ENCODE data around the gene ABHD11. TPM values are rescaled to one million over a fixed set of nuclear protein-coding genes. Genes with fewer than 3 reads are reported as not detected.
A peak's percentile ranks its signal among the peaks of the same experiment; 100 is the strongest.

ABHD11 gene
- total and polyA plus RNA-seq, 9 of the 15 experiments (the other 6 are each of a cell fraction or from before 2014, with no cell fraction given), result 7.7 to 44.2 (median 18.9) TPM

DNA sequence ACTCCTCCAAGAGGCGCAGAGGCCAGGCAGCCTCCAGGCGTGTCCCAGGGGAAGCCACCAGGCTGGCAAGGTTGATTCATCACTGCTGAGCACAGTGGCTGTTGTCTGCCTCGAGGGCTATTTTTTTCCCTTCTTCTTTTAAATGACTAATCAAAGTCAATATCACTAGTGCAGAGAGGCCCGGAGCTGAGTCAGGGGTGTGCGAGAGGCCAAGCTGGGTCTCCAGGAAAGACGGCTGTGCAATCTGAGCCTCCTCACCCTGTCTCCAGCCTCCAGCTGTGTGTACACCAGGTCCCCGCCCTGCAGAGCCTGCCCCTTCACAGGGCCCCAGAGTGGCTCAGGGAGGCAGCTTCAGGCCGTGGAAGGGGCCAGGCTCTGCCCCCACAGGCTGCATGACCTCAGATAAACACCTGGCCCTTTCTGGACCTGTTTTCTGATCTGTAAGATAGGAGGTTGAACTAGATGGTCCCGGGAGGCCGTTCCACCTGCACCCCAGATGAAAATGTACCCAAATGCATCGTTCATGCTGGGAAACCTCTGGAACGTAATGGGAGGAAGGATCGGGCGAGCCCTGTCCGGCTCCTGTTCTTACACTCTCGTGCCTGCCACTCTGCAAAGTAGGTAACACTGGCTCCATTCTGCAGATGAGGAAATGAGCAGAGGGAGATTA, 22.8 kb downstream of the ABHD11 start:
- Histone ChIP-seq H3K4me3 (no peak overlapping the region), H3K36me3 (ENCODE audit: control insufficient read depth, insufficient read depth, low read length) (no peaks in the 10 kb centered on the region), H3K79me2 (ENCODE audit: control insufficient read depth, insufficient read depth, low read length) (peaks cover 10% of the 10 kb centered on the region; the same call in 2 of the 3 replicates), H3K4me1 (replicated peaks in 1 of 2; ENCODE audit: control insufficient read depth in 2 of 2, insufficient read depth in 2 of 2, low read length in 2 of 2) (peaks cover 20 to 50% of the 10 kb centered on the region in 2 experiments), H3K9ac (ENCODE audit: insufficient read depth in 1 of 2, low read depth in 2 of 2, low read length in 2 of 2) (peak overlapping the region in 1 of 2 experiments; percentile 57; a peak in 1 of 4 replicates), H4K20me1 (replicated peaks; ENCODE audit: control insufficient read depth, insufficient read depth, low read length) (peaks cover 36% of the 10 kb centered on the region), H2AFZ (ENCODE audit: low read depth, low read length) (no peak overlapping the region), H3K4me2 (ENCODE audit: insufficient read depth, low read length) (peak overlapping the region; percentile 42), H3K9me1 (ENCODE audit: control insufficient read depth, insufficient read depth, low read length) (peaks cover 6% of the 10 kb centered on the region), H3K9me3 (replicated peaks; ENCODE audit: control insufficient read depth, insufficient read depth, low read depth, low read length) (no peaks in the 10 kb centered on the region), H3K27me3 (ENCODE audit: control insufficient read depth in 2 of 2, insufficient read depth in 2 of 2, low read length in 2 of 2) (no peaks in the 10 kb centered on the region), H3K27ac (ENCODE audit: extremely low read depth, low read depth, low read length) (peak overlapping the region; percentile 39; the same call in 2 of the 3 replicates)
- BruUV-seq (replicated peaks), result no TSS peak
- peak; percentile 90 for ATAC-seq
- in situ Hi-C loops (cut with MboI) (no loop called here), intact Hi-C loops (cut with micrococcal nuclease) (loop anchor here (5.0 kb wide), 1 partner anchor 33 kb away; the partner anchor contains the start of genes BUD23 and DNAJC30)
- ChIA-PET POLR2A (interaction anchor here (0.6 to 3.3 kb wide), 5 partner anchors 10 to 109 kb away, joined by 3 to 16 read pairs (median 3); no protein-coding TSS in a partner anchor), CTCF (ENCODE audit: low intra/inter-chr PET ratio) (no interaction called here)
- peak; percentile 90 for FAIRE-seq
- WGBS (ENCODE audit: insufficient coverage, low coverage, missing lambda C conversion rate), result 5% methylated on average over 15 of the region's 16 CpGs
- DNase-seq (ENCODE audit: extremely low read depth in 1 of 4, low spot score in 3 of 4), result peak; percentile 87 to 96 (median 92)
- TF ChIP-seq CXXC5 (CRISPR knock-in tag; IDR thresholded peaks at IDR 0.05) (peak; percentile 82), ZNF584 (CRISPR knock-in tag; IDR thresholded peaks at IDR 0.05; ENCODE audit: low read depth) (peak; percentile 56; the same call in 1 of the 2 replicates), NFIC (IDR thresholded peaks at IDR 0.05) (peak; percentile 89), FOSL1 (tag; conservative IDR thresholded peaks at IDR 0.05) (peak; percentile 97), POLR2AphosphoS5 (IDR thresholded peaks at IDR 0.05; ENCODE audit: control insufficient read depth, insufficient read depth, low read depth, low read length) (peak; percentile 93), HIVEP1 (CRISPR knock-in tag; IDR thresholded peaks at IDR 0.05) (0 out of 2 replicates have a peak, but pooled peaks have one; percentile 45), RAD21 (CRISPR knock-in tag; conservative IDR thresholded peaks at IDR 0.05 in 1 of 2, IDR thresholded peaks at IDR 0.05 in 1 of 2) (peak in 1 of 2 experiments; percentile 23; a peak in 2 of 4 replicates), MAFG (tag; conservative IDR thresholded peaks at IDR 0.05) (peak; percentile 65; the same call in 1 of the 2 replicates), KLF1 (tag; IDR thresholded peaks at IDR 0.05) (peak; percentile 94), KDM1A (IDR thresholded peaks at IDR 0.05) (peak; percentile 96 to 98), FOXA3 (CRISPR knock-in tag; conservative IDR thresholded peaks at IDR 0.05 in 1 of 2, IDR thresholded peaks at IDR 0.05 in 1 of 2) (peak; percentile 93 to 99), SAFB (IDR thresholded peaks at IDR 0.05; ENCODE audit: borderline replicate concordance, low read depth, low read length) (no peak), SRF (CRISPR knock-in tag; IDR thresholded peaks at IDR 0.05) (peak in 1 of 2 experiments; percentile 90; a peak in 1 of 4 replicates), XRCC5 (IDR thresholded peaks at IDR 0.05; ENCODE audit: low read depth, low read length) (peak; percentile 75; the same call in 1 of the 2 replicates), CREM (IDR thresholded peaks at IDR 0.05; ENCODE audit: low read depth) (peak; percentile 74), ZNF444 (CRISPR knock-in tag; IDR thresholded peaks at IDR 0.05) (peak; percentile 57; the same call in 1 of the 2 replicates), KLF16 (IDR thresholded peaks at IDR 0.05) (peak; percentile 94), KAT7 (CRISPR knock-in tag; IDR thresholded peaks at IDR 0.05; ENCODE audit: borderline replicate concordance) (no peak), ZNF384 (IDR thresholded peaks at IDR 0.05; ENCODE audit: low read depth, low read length) (peak; percentile 86), MYNN (IDR thresholded peaks at IDR 0.05) (peak; percentile 85), MYNN (CRISPR knock-in tag; IDR thresholded peaks at IDR 0.05) (no peak), TRIM24 (IDR thresholded peaks at IDR 0.05) (peak; percentile 90 to 94)
- TF ChIP-seq, protein P1, sequence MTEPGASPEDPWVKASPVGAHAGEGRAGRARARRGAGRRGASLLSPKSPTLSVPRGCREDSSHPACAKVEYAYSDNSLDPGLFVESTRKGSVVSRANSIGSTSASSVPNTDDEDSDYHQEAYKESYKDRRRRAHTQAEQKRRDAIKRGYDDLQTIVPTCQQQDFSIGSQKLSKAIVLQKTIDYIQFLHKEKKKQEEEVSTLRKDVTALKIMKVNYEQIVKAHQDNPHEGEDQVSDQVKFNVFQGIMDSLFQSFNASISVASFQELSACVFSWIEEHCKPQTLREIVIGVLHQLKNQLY (CRISPR knock-in tag; conservative IDR thresholded peaks at IDR 0.05), result 0 out of 4 replicates have a peak, but pooled peaks of 1 of the 2 experiments have one; percentile 18

Measured in K562 (cell line).